Activated T-cell treated with anti-CD3 and anti-CD28 coated beads, Interleukin-2, amount 50 U/mL, for 1 hour (primary cell): ENCODE measurements around the gene UMODL1.
"Not testable (repeated sequence)": the region's sequence is repeated elsewhere in the genome, so short reads cannot be mapped to it uniquely, and the experiment has no call there.

Source experiments
- DNase-seq: peaks from one replicate; pipeline ENCODE4 v3.0.0-alpha.2; 2020

The UMODL1 gene

GRCh38 chr21:42102076-42102475 is 31.0 kb downstream of the UMODL1 start:
- DNase-seq, result no peak

GRCh38 chr21:42102526-42102925 is 31.4 kb downstream of the UMODL1 start:
- DNase-seq, result no peak

- DNase-seq, result no peak
Observed at GRCh38 chr21:42102991-42103390, 31.9 kb downstream of the UMODL1 start.

GRCh38 chr21:42103843-42104242 is 32.7 kb downstream of the UMODL1 start:
- no peak for DNase-seq

GRCh38 chr21:42105476-42106315 is 34.6 kb downstream of the UMODL1 start:
- DNase-seq, result no peak

GRCh38 chr21:42106425-42106824 is 35.3 kb downstream of the UMODL1 start:
- no peak for DNase-seq

GRCh38 chr21:42107177-42107880 is 36.2 kb downstream of the UMODL1 start:
- no peak for DNase-seq

GRCh38 chr21:42107881-42108553 is 36.9 kb downstream of the UMODL1 start:
- DNase-seq, result peak; percentile 75

GRCh38 chr21:42108554-42109340 is 37.6 kb downstream of the UMODL1 start:
- no peak for DNase-seq

- no peak for DNase-seq
Observed at GRCh38 chr21:42109473-42109872, 38.4 kb downstream of the UMODL1 start.

GRCh38 chr21:42109873-42110525 is 38.9 kb downstream of the UMODL1 start:
- no peak for DNase-seq

- no peak for DNase-seq
Observed at GRCh38 chr21:42110691-42111469, 39.8 kb downstream of the UMODL1 start.

- DNase-seq, result no peak
Observed at GRCh38 chr21:42111470-42111743, 40.3 kb downstream of the UMODL1 start.

GRCh38 chr21:42111811-42112210 is 40.7 kb downstream of the UMODL1 start:
- DNase-seq, result no peak

GRCh38 chr21:42112238-42112637 is 41.1 kb downstream of the UMODL1 start:
- no peak for DNase-seq

GRCh38 chr21:42112857-42113256 is 41.7 kb downstream of the UMODL1 start:
- no peak for DNase-seq

GRCh38 chr21:42113926-42114409 is 42.9 kb downstream of the UMODL1 start:
- DNase-seq, result no peak

GRCh38 chr21:42114646-42115045 is 43.5 kb downstream of the UMODL1 start:
- no peak for DNase-seq

GRCh38 chr21:42115136-42115683 is 44.1 kb downstream of the UMODL1 start:
- DNase-seq, result no peak

- DNase-seq, result not testable (repeated sequence)
Observed at GRCh38 chr21:42116551-42116950, 45.4 kb downstream of the UMODL1 start.
